ENCODE measurements around the gene RANBP17.
"Not testable (repeated sequence)": the region's sequence is repeated elsewhere in the genome, so short reads cannot be mapped to it uniquely, and the experiment has no call there.

The RANBP17 gene

GRCh38 chr5:171162165-171162564 is 300.3 kb downstream of the RANBP17 start:
- DNase-seq: no peak

- no peak for DNase-seq
These were observed 300.8 kb downstream of the RANBP17 start for GRCh38 chr5:171162596-171162995.

GRCh38 chr5:171166766-171167165 is 304.9 kb downstream of the RANBP17 start:
- no peak for DNase-seq

- DNase-seq: no peak
These were observed 306.4 kb downstream of the RANBP17 start for GRCh38 chr5:171168171-171168570.

GRCh38 chr5:171174960-171175359 is 313.1 kb downstream of the RANBP17 start:
- DNase-seq: not testable (repeated sequence)

GRCh38 chr5:171175746-171176145 is 313.9 kb downstream of the RANBP17 start:
- peak; percentile 9 for DNase-seq

GRCh38 chr5:171178190-171178589 is 316.4 kb downstream of the RANBP17 start:
- DNase-seq: not testable (repeated sequence)

GRCh38 chr5:171188016-171188415 is 326.2 kb downstream of the RANBP17 start:
- DNase-seq: no peak

GRCh38 chr5:171189442-171189841 is 327.6 kb downstream of the RANBP17 start:
- DNase-seq: no peak

GRCh38 chr5:171192111-171192510 is 330.3 kb downstream of the RANBP17 start:
- no peak for DNase-seq

GRCh38 chr5:171201310-171201709 is 339.5 kb downstream of the RANBP17 start:
- DNase-seq: no peak

GRCh38 chr5:171205375-171205774 is 343.6 kb downstream of the RANBP17 start:
- DNase-seq: no peak

- DNase-seq: peak; percentile 67
These were observed 345.5 kb downstream of the RANBP17 start for GRCh38 chr5:171207256-171207847.

GRCh38 chr5:171221916-171222315 is 360.1 kb downstream of the RANBP17 start:
- peak; percentile 56 for DNase-seq

- DNase-seq: no peak
These were observed 362.1 kb downstream of the RANBP17 start for GRCh38 chr5:171223927-171224326.

- DNase-seq: no peak
These were observed 364.4 kb downstream of the RANBP17 start for GRCh38 chr5:171226096-171226754.

- DNase-seq: peak; percentile 6
These were observed 365.0 kb downstream of the RANBP17 start for GRCh38 chr5:171226864-171227263.

- DNase-seq: no peak
These were observed 374.8 kb downstream of the RANBP17 start for GRCh38 chr5:171236651-171237050.

GRCh38 chr5:171242521-171242920 is 380.7 kb downstream of the RANBP17 start:
- no peak for DNase-seq

- DNase-seq: no peak
These were observed 384.4 kb downstream of the RANBP17 start for GRCh38 chr5:171246231-171246630.

GRCh38 chr5:171249460-171249859 is 387.6 kb downstream of the RANBP17 start:
- no peak for DNase-seq

GRCh38 chr5:171250738-171251137 is 388.9 kb downstream of the RANBP17 start:
- DNase-seq: no peak

- DNase-seq: no peak
These were observed 389.7 kb downstream of the RANBP17 start for GRCh38 chr5:171251519-171251918.

GRCh38 chr5:171252674-171253073 is 390.9 kb downstream of the RANBP17 start:
- no peak for DNase-seq

Data from fibroblast of skin of scalp (primary cell).